GM11168 (cell line): ENCODE data around the gene ABCC10.
"Not testable (repeated sequence)": the region's sequence is repeated elsewhere in the genome, so short reads cannot be mapped to it uniquely, and the experiment has no call there.

Experiments used
- in situ Hi-C: fragments of 300-500 bp; cut with MboI; formaldehyde crosslinking; loops from one replicate; pipeline ENCODE4 v1.12.0; 2022; ENCODE audit warnings: low sequenced_read_pairs; ENCODE audit not compliant: unreplicated experiment

Gene ABCC10

GRCh38 chr6:43461936-43462335, 34.6 kb downstream of the ABCC10 start:
- in situ Hi-C loops, result no loop called here

GRCh38 chr6:43464337-43464736, 37.0 kb downstream of the ABCC10 start:
- in situ Hi-C loops, result no loop called here

- in situ Hi-C loops, result no loop called here
These were observed 38.6 kb downstream of the ABCC10 start for GRCh38 chr6:43465948-43466347.

- in situ Hi-C loops, result not testable (repeated sequence)
These were observed 39.9 kb downstream of the ABCC10 start for GRCh38 chr6:43467265-43467664.

GRCh38 chr6:43467752-43468151, 40.4 kb downstream of the ABCC10 start:
- in situ Hi-C loops, result no loop called here

GRCh38 chr6:43468240-43468639, 40.9 kb downstream of the ABCC10 start:
- in situ Hi-C loops, result no loop called here

GRCh38 chr6:43468748-43469681, 41.7 kb downstream of the ABCC10 start:
- in situ Hi-C loops, result no loop called here

- in situ Hi-C loops, result no loop called here
These were observed 42.6 kb downstream of the ABCC10 start for GRCh38 chr6:43469947-43470346.

- in situ Hi-C loops, result no loop called here
These were observed 44.1 kb downstream of the ABCC10 start for GRCh38 chr6:43471399-43471798.

- in situ Hi-C loops, result no loop called here
These were observed 45.2 kb downstream of the ABCC10 start for GRCh38 chr6:43472515-43472914.

GRCh38 chr6:43475516-43475915, 48.2 kb downstream of the ABCC10 start:
- in situ Hi-C loops, result no loop called here

GRCh38 chr6:43476746-43477145, 49.4 kb downstream of the ABCC10 start:
- in situ Hi-C loops, result no loop called here

GRCh38 chr6:43477235-43478007, 50.1 kb downstream of the ABCC10 start, which contains the start of gene TJAP1:
Gene TJAP1, plus strand, starts transcription at chr6:43477570. Its CDS starts 21,432 bp downstream, at chr6:43499002.
- in situ Hi-C loops, result no loop called here

GRCh38 chr6:43478008-43478372, 50.6 kb downstream of the ABCC10 start:
- in situ Hi-C loops, result no loop called here

GRCh38 chr6:43481075-43481474, 53.7 kb downstream of the ABCC10 start:
- in situ Hi-C loops, result no loop called here

GRCh38 chr6:43481591-43482236, 54.4 kb downstream of the ABCC10 start:
- in situ Hi-C loops, result no loop called here

GRCh38 chr6:43488667-43489276, 61.4 kb downstream of the ABCC10 start:
- in situ Hi-C loops, result no loop called here

GRCh38 chr6:43489277-43490072, 62.1 kb downstream of the ABCC10 start:
- in situ Hi-C loops, result no loop called here

- in situ Hi-C loops, result no loop called here
These were observed 63.2 kb downstream of the ABCC10 start for GRCh38 chr6:43490523-43490939.
